AG09319 (cell line): ENCODE measurements around the gene ST6GALNAC6.
"Not testable (repeated sequence)": the region's sequence is repeated elsewhere in the genome, so short reads cannot be mapped to it uniquely, and the experiment has no call there.

Source experiments
- DNase-seq: peaks from one replicate; pipeline ENCODE4 v3.0.0-alpha.2; 2010; ENCODE audit warnings: low read depth; ENCODE audit errors: extremely low read depth
- CTCF ChIP-seq: IDR thresholded peaks from 2 replicates; pipeline ENCODE4 v1.5.1; 2011; ENCODE audit warnings: low read depth, mild to moderate bottlenecking, inconsistent platforms, low read length, moderate library complexity

Gene ST6GALNAC6

GRCh38 chr9:127837346-127837745, 62.1 kb downstream of the ST6GALNAC6 start:
- no peak for DNase-seq
- no peak for TF ChIP-seq CTCF

- DNase-seq = not testable (repeated sequence)
These were observed 62.8 kb downstream of the ST6GALNAC6 start for GRCh38 chr9:127836561-127836960.

- no peak for TF ChIP-seq CTCF
- peak; percentile 54 for DNase-seq
These were observed 63.3 kb downstream of the ST6GALNAC6 start for GRCh38 chr9:127835991-127836516.
